ENCODE results near the gene VCPKMT. TPM values are rescaled to one million over a fixed set of nuclear protein-coding genes. Genes with fewer than 3 reads are reported as not detected.

VCPKMT gene
- total and polyA plus RNA-seq, 4 donors = 2.6 to 5.0 (median 2.9) TPM

GRCh38 chr14:50070230-50070629 lies 46.1 kb downstream of the VCPKMT start:
- H3K9ac ChIP-seq (ENCODE audit: low read depth in 1 of 2, low read length in 2 of 2) = no peak overlapping the region
- TF ChIP-seq FOXA1 (IDR thresholded peaks at IDR 0.05) = no peak
- TF ChIP-seq HNF4G (IDR thresholded peaks at IDR 0.05) = no peak
- TF ChIP-seq YY1 (IDR thresholded peaks at IDR 0.05) = no peak
- TF ChIP-seq RXRA (IDR thresholded peaks at IDR 0.05) = no peak
- no peak for TF ChIP-seq ZBTB33 (IDR thresholded peaks at IDR 0.05)
- no peak for TF ChIP-seq EGR1 (IDR thresholded peaks at IDR 0.05; ENCODE audit: low read depth in 2 of 2)
- TF ChIP-seq SP1 (IDR thresholded peaks at IDR 0.05) = no peak
- no peak for TF ChIP-seq FOXA2 (IDR thresholded peaks at IDR 0.05)
- H3K36me3 ChIP-seq (ENCODE audit: control insufficient read depth in 4 of 4, insufficient read depth in 3 of 4, low read depth in 1 of 4, low read length in 3 of 4) = no peaks in the 10 kb centered on the region
- H3K27ac ChIP-seq (ENCODE audit: low read depth in 1 of 2, low read length in 2 of 2) = no peak overlapping the region
- no peaks in the 10 kb centered on the region for H3K27me3 ChIP-seq (ENCODE audit: control insufficient read depth in 4 of 4, insufficient read depth in 4 of 4, low read length in 3 of 4)
- WGBS = 93% methylated on average over 3 of the region's 3 CpGs
- no peak overlapping the region for H3K4me3 ChIP-seq (ENCODE audit: low read depth in 1 of 3, low read length in 3 of 3)
- H3K4me1 ChIP-seq (ENCODE audit: control insufficient read depth in 4 of 4, insufficient read depth in 4 of 4, low read length in 3 of 4) = no peaks in the 10 kb centered on the region
- no peaks in the 10 kb centered on the region for H3K9me3 ChIP-seq (ENCODE audit: control insufficient read depth in 4 of 4, low read length in 3 of 4)
- no peak for DNase-seq (ENCODE audit: low spot score)

- H3K9ac ChIP-seq (ENCODE audit: low read depth in 1 of 2, low read length in 2 of 2) = no peak overlapping the region
- no peak overlapping the region for H3K27ac ChIP-seq (ENCODE audit: low read depth in 1 of 2, low read length in 2 of 2)
- DNase-seq (ENCODE audit: low spot score) = no peak
- no peaks in the 10 kb centered on the region for H3K36me3 ChIP-seq (ENCODE audit: control insufficient read depth in 4 of 4, insufficient read depth in 3 of 4, low read depth in 1 of 4, low read length in 3 of 4)
- no peaks in the 10 kb centered on the region for H3K27me3 ChIP-seq (ENCODE audit: control insufficient read depth in 4 of 4, insufficient read depth in 4 of 4, low read length in 3 of 4)
- WGBS = 64% methylated on average over 2 of the region's 2 CpGs
- H3K9me3 ChIP-seq (ENCODE audit: control insufficient read depth in 4 of 4, low read length in 3 of 4) = no peaks in the 10 kb centered on the region
- H3K4me1 ChIP-seq (ENCODE audit: control insufficient read depth in 4 of 4, insufficient read depth in 4 of 4, low read length in 3 of 4) = no peaks in the 10 kb centered on the region
- H3K4me3 ChIP-seq (ENCODE audit: low read depth in 1 of 3, low read length in 3 of 3) = no peak overlapping the region
- TF ChIP-seq FOXA2 (IDR thresholded peaks at IDR 0.05) (no peak), HNF4A (conservative IDR thresholded peaks at IDR 0.05) (no peak)
Observed at GRCh38 chr14:50069325-50069724, 47.0 kb downstream of the VCPKMT start.

GRCh38 chr14:50068496-50068895 lies 47.9 kb downstream of the VCPKMT start:
- H3K4me1 ChIP-seq (ENCODE audit: control insufficient read depth in 4 of 4, insufficient read depth in 4 of 4, low read length in 3 of 4) = no peaks in the 10 kb centered on the region
- WGBS = 98% methylated on average over 7 of the region's 7 CpGs
- H3K9ac ChIP-seq (ENCODE audit: low read depth in 1 of 2, low read length in 2 of 2) = no peak overlapping the region
- H3K27me3 ChIP-seq (ENCODE audit: control insufficient read depth in 4 of 4, insufficient read depth in 4 of 4, low read length in 3 of 4) = no peaks in the 10 kb centered on the region
- H3K27ac ChIP-seq (ENCODE audit: low read depth in 1 of 2, low read length in 2 of 2) = no peak overlapping the region
- H3K4me3 ChIP-seq (ENCODE audit: low read depth in 1 of 3, low read length in 3 of 3) = no peak overlapping the region
- no peak for DNase-seq (ENCODE audit: low spot score)
- no peaks in the 10 kb centered on the region for H3K36me3 ChIP-seq (ENCODE audit: control insufficient read depth in 4 of 4, insufficient read depth in 3 of 4, low read depth in 1 of 4, low read length in 3 of 4)
- TF ChIP-seq EGR1 (IDR thresholded peaks at IDR 0.05; ENCODE audit: low read depth in 2 of 2) (no peak), FOXA2 (IDR thresholded peaks at IDR 0.05) (no peak), YY1 (IDR thresholded peaks at IDR 0.05) (no peak), RXRA (IDR thresholded peaks at IDR 0.05) (no peak), TAF1 (conservative IDR thresholded peaks at IDR 0.05) (no peak), GABPA (IDR thresholded peaks at IDR 0.05 in 1 of 2, conservative IDR thresholded peaks at IDR 0.05 in 1 of 2) (no peak), ATF3 (IDR thresholded peaks at IDR 0.05) (no peak), RAD21 (IDR thresholded peaks at IDR 0.05) (no peak), ZBTB33 (IDR thresholded peaks at IDR 0.05) (no peak), CTCF (IDR thresholded peaks at IDR 0.05; ENCODE audit: low read depth, low read length, missing input control) (no peak), HNF4A (conservative IDR thresholded peaks at IDR 0.05) (no peak), FOXA1 (IDR thresholded peaks at IDR 0.05) (no peak), NR2F2 (IDR thresholded peaks at IDR 0.05) (no peak), SP1 (IDR thresholded peaks at IDR 0.05) (no peak), JUND (IDR thresholded peaks at IDR 0.05) (no peak), HNF4G (IDR thresholded peaks at IDR 0.05) (no peak), MAX (IDR thresholded peaks at IDR 0.05) (no peak)
- TF ChIP-seq, protein P1, sequence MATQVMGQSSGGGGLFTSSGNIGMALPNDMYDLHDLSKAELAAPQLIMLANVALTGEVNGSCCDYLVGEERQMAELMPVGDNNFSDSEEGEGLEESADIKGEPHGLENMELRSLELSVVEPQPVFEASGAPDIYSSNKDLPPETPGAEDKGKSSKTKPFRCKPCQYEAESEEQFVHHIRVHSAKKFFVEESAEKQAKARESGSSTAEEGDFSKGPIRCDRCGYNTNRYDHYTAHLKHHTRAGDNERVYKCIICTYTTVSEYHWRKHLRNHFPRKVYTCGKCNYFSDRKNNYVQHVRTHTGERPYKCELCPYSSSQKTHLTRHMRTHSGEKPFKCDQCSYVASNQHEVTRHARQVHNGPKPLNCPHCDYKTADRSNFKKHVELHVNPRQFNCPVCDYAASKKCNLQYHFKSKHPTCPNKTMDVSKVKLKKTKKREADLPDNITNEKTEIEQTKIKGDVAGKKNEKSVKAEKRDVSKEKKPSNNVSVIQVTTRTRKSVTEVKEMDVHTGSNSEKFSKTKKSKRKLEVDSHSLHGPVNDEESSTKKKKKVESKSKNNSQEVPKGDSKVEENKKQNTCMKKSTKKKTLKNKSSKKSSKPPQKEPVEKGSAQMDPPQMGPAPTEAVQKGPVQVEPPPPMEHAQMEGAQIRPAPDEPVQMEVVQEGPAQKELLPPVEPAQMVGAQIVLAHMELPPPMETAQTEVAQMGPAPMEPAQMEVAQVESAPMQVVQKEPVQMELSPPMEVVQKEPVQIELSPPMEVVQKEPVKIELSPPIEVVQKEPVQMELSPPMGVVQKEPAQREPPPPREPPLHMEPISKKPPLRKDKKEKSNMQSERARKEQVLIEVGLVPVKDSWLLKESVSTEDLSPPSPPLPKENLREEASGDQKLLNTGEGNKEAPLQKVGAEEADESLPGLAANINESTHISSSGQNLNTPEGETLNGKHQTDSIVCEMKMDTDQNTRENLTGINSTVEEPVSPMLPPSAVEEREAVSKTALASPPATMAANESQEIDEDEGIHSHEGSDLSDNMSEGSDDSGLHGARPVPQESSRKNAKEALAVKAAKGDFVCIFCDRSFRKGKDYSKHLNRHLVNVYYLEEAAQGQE (IDR thresholded peaks at IDR 0.05) = no peak
- no peaks in the 10 kb centered on the region for H3K9me3 ChIP-seq (ENCODE audit: control insufficient read depth in 4 of 4, low read length in 3 of 4)

Measured in liver (tissue), 9 donors.